Measurements from ENCODE around the gene FGR.

FGR gene

DNA sequence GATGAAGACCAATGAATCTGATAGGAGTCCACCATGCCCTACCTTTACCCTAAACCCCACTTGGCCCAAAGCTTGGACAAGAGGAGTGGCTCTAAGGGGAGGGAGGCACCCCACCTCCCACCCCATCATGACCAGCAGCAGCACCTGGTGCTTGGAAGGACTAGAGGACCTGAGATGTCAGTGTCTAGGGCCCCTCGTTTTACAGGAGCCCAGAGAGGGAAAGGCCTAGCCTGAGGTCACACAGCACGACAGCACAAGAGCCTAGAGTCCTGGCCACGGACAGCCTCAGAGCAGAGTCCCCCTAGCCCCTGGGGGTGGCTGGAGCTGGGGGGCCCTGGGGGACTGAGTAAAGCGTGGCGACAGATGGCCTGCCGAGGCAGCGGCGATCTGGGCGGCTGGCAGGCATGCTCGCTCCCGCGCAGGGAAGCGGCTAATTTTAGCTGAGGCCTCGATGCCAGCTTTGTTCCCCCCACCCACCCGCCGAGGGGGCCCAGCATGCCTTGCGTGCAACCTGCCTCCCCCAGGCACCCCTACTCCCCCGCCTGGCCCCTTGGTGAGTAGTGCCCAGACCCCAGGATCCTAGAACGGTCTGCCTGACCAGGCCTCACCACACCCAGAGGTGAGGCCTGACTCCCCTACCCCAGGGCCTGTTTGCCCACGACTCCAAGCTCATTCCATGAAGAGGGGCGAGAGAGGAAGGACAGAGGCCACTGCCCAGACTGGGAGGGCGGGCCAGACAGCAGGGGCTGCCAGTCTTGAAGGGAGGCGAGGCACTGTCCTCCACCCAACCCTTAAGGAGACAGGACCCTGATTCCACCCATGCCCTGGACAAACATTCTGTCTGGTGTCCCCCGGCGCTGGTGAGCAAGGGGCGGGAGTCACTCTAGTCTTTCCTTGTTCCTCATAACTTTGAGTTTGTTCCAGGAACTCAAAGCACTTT, 70.0 kb downstream of the FGR start:
- no peak for DNase-seq

DNA sequence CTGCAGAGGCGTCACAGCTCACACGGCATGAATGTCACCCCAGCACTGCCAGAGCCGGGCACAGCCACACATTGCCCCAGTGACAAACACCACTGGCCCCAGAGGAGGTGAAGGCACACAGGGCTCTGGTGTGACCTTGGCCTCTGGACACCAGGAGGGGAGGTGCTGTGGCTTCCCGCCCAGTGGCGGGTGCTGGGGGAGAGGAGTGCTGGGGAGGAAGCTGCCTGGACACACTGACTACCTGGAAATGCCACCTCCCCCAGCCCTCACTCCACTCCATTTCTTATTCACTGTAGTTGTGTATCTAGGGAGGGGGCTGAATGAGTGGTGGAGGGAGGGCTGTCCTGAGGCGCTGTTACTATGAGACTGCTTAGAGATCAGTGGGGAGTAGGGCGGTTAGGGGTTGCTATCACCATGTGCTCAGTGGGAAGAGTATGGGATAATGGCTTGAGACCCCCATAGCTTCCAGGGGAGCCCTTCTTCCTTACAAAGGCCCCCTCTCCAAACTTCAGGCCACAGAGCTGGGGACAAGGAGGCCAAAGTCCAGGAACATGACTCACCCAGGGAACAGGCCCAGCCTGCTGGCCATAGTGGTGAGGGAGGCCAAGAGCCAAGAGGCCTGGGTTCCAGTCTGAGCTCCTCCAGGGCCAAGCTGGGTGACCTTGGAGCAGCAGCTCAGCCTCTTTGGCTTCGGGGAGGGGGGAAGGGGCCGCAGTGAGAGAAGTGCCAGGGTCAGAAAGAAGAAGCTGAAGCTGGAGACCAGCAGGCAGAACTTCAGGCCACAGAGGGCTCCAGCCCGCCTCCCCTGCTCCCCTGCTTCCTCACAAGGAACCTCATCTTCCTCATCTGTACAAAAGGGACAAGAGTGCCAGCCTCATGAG, 71.2 kb downstream of the FGR start:
- no peak for DNase-seq

DNA sequence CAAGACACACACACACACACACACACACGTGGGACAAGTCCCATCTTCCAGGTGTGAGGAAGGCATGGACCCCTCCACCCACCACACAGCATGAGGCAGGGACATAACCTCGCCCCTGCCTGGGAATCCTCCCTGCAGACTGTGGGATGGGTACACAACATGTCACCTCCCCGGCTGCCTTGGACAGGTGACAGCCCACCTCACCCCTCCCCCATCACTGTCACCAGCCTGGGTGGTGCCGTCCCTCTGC, 71.7 kb downstream of the FGR start:
- DNase-seq = no peak

DNA sequence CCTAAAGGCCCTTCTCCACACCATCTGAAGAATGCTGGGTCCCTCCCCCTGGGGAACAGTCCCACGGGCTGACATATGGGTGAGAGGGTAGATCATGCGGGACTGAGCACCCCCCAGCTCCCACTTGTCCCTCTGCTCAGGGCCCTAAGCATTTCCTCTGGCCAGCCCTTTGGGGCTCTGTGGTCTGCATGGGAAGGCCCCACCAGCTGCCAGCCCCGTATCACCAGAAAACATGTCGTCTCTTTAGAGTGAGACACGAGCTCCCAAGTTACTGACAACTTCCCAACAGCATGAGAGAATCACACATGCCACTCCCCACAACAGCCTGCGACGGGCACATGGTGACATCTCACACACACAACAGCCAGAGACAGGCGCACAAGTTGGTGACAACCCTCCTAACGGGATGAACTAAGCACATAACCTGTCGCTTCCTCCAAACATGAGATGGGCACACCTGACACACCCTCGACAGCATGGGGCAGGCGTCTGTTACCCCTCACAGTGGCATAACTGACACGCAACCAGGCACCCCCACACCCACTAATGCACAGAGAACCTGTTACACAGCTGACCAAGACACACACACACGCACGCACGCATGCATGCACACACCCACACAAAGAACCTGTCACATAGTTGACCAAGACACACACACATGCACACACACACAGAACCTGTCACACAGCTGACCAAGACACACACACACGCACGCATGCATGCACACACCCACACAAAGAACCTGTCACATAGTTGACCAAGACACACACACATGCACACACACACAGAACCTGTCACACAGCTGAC, 72.2 kb downstream of the FGR start:
- DNase-seq = no peak
